Activated CD8-positive, alpha-beta T cell treated with anti-CD3 and anti-CD28 coated beads for 36 hours (primary cell): Measurements from ENCODE around the gene STK39. TPM values are rescaled to one million over a fixed set of nuclear protein-coding genes. Genes with fewer than 3 reads are reported as not detected.

ENCODE experiments used
- ATAC-seq: fragments of 200-7000 bp; cut with Tn5 transposase; one replicate; pipeline ENCODE4 v1.10.0; 2021; ENCODE audit warnings: mild to moderate bottlenecking, moderate library complexity
- CTCF ChIA-PET: fragments of 350-600 bp; sonication (Branson Sonifier 250); formaldehyde crosslinking; loops from one replicate; lab custom pipeline; 2021; ENCODE audit warnings: antibody characterized with exemption; lab: Charles Lee
- POLR2A ChIA-PET: fragments of 350-600 bp; sonication (Branson Sonifier 250); formaldehyde crosslinking; loops from one replicate; lab custom pipeline; 2021; ENCODE audit warnings: antibody characterized with exemption; lab: Charles Lee
- DNase-seq: peaks from one replicate; pipeline ENCODE4 v3.0.0-alpha.2; 2020
- H3K27ac Mint-ChIP-seq: one replicate; pipeline ENCODE4 v1.8.0; 2021; ENCODE audit warnings: mild to moderate bottlenecking, mixed read lengths
- H3K27me3 Mint-ChIP-seq: one replicate; pipeline ENCODE4 v1.8.0; 2021; ENCODE audit warnings: mixed read lengths
- H3K36me3 Mint-ChIP-seq: one replicate; pipeline ENCODE4 v1.8.0; 2021; ENCODE audit warnings: low read depth, mixed read lengths
- H3K4me1 Mint-ChIP-seq: one replicate; pipeline ENCODE4 v1.8.0; 2021; ENCODE audit warnings: low read depth, mixed read lengths
- H3K4me3 Mint-ChIP-seq: one replicate; pipeline ENCODE4 v1.8.0; 2021; ENCODE audit warnings: mild to moderate bottlenecking, moderate library complexity, mixed read lengths
- H3K9me3 Mint-ChIP-seq: one replicate; pipeline ENCODE4 v1.8.0; 2021; ENCODE audit warnings: mixed read lengths
- intact Hi-C: fragments of 100-400 bp; cut with micrococcal nuclease; formaldehyde crosslinking; loops from one replicate; pipeline ENCODE4 v1.10.0; 2022
- total RNA-seq, 2 experiments: library from RNA; stranded (reverse); gene quantifications; one replicate each; pipeline ENCODE4 v1.2.3, GENCODE V29; 2021
- TF ChIP-seq, protein P1 (sequence below): fragments of 200-600 bp; IDR thresholded peaks from one replicate; pipeline ENCODE4 v1.8.0; 2022; ENCODE audit warnings: antibody characterized with exemption, mild to moderate bottlenecking

The STK39 gene
- total RNA-seq, 2 experiments from 2014 or later: 32.8 to 33.9 TPM

DNA sequence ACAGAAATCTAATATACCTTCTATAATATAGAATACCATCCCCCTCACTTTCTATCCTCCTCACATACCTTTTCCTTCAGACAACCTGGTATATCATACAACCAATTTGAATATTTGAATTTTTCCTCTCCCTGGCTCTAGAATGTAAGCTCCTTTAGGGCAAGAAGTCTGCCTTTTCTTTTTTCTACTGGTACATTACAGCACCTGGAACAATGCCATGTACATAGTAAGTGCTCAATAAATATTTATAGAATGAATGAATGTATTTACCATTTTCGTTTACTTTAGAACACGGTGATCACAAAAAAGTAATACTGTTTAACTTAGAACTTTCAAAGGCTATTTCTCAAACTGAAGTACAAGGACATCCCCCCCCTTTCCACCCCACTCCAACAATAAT, 187.6 kb downstream of the STK39 start:
- TF ChIP-seq, protein P1, sequence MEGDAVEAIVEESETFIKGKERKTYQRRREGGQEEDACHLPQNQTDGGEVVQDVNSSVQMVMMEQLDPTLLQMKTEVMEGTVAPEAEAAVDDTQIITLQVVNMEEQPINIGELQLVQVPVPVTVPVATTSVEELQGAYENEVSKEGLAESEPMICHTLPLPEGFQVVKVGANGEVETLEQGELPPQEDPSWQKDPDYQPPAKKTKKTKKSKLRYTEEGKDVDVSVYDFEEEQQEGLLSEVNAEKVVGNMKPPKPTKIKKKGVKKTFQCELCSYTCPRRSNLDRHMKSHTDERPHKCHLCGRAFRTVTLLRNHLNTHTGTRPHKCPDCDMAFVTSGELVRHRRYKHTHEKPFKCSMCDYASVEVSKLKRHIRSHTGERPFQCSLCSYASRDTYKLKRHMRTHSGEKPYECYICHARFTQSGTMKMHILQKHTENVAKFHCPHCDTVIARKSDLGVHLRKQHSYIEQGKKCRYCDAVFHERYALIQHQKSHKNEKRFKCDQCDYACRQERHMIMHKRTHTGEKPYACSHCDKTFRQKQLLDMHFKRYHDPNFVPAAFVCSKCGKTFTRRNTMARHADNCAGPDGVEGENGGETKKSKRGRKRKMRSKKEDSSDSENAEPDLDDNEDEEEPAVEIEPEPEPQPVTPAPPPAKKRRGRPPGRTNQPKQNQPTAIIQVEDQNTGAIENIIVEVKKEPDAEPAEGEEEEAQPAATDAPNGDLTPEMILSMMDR: no peak
- no peaks in the 10 kb centered on the region for H3K9me3 Mint-ChIP-seq
- H3K36me3 Mint-ChIP-seq: peaks cover 27% of the 10 kb centered on the region
- DNase-seq (no peak), ATAC-seq (no peak)
- H3K4me1 Mint-ChIP-seq: peaks cover 2% of the 10 kb centered on the region
- no peaks in the 10 kb centered on the region for H3K27me3 Mint-ChIP-seq
- POLR2A ChIA-PET: no interaction called here
- H3K4me3 Mint-ChIP-seq: no peak overlapping the region
- CTCF ChIA-PET: no interaction called here
- intact Hi-C loops: no loop called here
- H3K27ac Mint-ChIP-seq: no peak overlapping the region

GRCh38 chr2:168058675-168059074, 188.7 kb downstream of the STK39 start:
- H3K9me3 Mint-ChIP-seq: no peaks in the 10 kb centered on the region
- H3K27ac Mint-ChIP-seq: no peak overlapping the region
- peaks cover 2% of the 10 kb centered on the region for H3K4me1 Mint-ChIP-seq
- DNase-seq (no peak), ATAC-seq (no peak)
- intact Hi-C loops: no loop called here
- H3K4me3 Mint-ChIP-seq: no peak overlapping the region
- H3K36me3 Mint-ChIP-seq: peaks cover 24% of the 10 kb centered on the region
- TF ChIP-seq, protein P1: no peak
- CTCF ChIA-PET: no interaction called here
- no peaks in the 10 kb centered on the region for H3K27me3 Mint-ChIP-seq
- POLR2A ChIA-PET: no interaction called here

DNA sequence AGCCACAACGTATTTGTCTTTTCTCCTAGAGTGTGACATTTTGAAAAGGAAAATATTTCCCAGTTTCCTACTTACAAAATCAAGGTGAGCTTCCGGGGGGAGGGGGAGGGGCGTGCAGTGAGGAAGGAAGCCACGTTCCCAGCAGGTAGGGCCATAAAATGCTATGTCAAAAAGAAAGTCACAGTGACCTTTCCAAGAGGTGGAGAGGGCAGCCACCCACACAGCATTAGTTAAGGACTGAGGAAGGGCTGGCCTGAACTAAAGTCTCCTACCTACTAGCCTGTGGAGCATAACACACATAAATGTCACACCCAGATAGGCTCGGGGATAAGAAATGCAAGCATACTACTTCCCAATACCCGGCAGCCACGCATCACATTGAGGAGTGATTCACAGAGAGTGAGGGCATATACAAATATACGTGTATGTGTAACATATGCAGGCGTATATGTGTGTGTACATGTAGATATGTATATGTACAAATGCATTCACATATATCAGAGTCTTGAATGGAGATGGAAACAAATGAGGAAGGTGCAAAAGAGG, 191.1 kb downstream of the STK39 start:
- CTCF ChIA-PET: no interaction called here

GRCh38 chr2:168054657-168055056, 192.7 kb downstream of the STK39 start:
- H3K27me3 Mint-ChIP-seq: no peaks in the 10 kb centered on the region
- DNase-seq (no peak), ATAC-seq (no peak)
- ChIA-PET POLR2A (no interaction called here), CTCF (no interaction called here)
- no peak overlapping the region for H3K4me3 Mint-ChIP-seq
- peaks cover under 1% of the 10 kb centered on the region for H3K36me3 Mint-ChIP-seq
- intact Hi-C loops: no loop called here
- TF ChIP-seq, protein P1: no peak
- no peaks in the 10 kb centered on the region for H3K9me3 Mint-ChIP-seq
- no peak overlapping the region for H3K27ac Mint-ChIP-seq
- H3K4me1 Mint-ChIP-seq: no peaks in the 10 kb centered on the region

More for the DNA sequence above, 191.1 kb downstream of the STK39 start:
- H3K9me3 Mint-ChIP-seq: no peaks in the 10 kb centered on the region
- no peak overlapping the region for H3K27ac Mint-ChIP-seq
- no peaks in the 10 kb centered on the region for H3K27me3 Mint-ChIP-seq
- H3K36me3 Mint-ChIP-seq: peaks cover 10% of the 10 kb centered on the region
- DNase-seq (no peak), ATAC-seq (no peak)
- POLR2A ChIA-PET: no interaction called here
- H3K4me3 Mint-ChIP-seq: no peak overlapping the region
- intact Hi-C loops: no loop called here
- TF ChIP-seq, protein P1: no peak
- H3K4me1 Mint-ChIP-seq: peaks cover under 1% of the 10 kb centered on the region

- Mint-ChIP-seq H3K4me3 (no peak overlapping the region), H3K27me3 (no peaks in the 10 kb centered on the region), H3K36me3 (no peaks in the 10 kb centered on the region), H3K9me3 (no peaks in the 10 kb centered on the region), H3K4me1 (no peaks in the 10 kb centered on the region), H3K27ac (no peak overlapping the region)
- ATAC-seq (no peak), DNase-seq (no peak)
- ChIA-PET CTCF (no interaction called here), POLR2A (no interaction called here)
- intact Hi-C loops: no loop called here
- TF ChIP-seq, protein P1: no peak
Measured at GRCh38 chr2:168053676-168054075, 193.7 kb downstream of the STK39 start.
